Activated gamma-delta T cell treated with Interleukin-2 at 50 U/mL for 16 hours (primary cell): ENCODE results near the gene AGMAT.

Source experiments
- DNase-seq: peaks from one replicate; pipeline ENCODE4 v3.0.0-alpha.2; 2020

The AGMAT gene, protein sequence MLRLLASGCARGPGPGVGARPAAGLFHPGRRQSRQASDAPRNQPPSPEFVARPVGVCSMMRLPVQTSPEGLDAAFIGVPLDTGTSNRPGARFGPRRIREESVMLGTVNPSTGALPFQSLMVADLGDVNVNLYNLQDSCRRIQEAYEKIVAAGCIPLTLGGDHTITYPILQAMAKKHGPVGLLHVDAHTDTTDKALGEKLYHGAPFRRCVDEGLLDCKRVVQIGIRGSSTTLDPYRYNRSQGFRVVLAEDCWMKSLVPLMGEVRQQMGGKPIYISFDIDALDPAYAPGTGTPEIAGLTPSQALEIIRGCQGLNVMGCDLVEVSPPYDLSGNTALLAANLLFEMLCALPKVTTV

DNA sequence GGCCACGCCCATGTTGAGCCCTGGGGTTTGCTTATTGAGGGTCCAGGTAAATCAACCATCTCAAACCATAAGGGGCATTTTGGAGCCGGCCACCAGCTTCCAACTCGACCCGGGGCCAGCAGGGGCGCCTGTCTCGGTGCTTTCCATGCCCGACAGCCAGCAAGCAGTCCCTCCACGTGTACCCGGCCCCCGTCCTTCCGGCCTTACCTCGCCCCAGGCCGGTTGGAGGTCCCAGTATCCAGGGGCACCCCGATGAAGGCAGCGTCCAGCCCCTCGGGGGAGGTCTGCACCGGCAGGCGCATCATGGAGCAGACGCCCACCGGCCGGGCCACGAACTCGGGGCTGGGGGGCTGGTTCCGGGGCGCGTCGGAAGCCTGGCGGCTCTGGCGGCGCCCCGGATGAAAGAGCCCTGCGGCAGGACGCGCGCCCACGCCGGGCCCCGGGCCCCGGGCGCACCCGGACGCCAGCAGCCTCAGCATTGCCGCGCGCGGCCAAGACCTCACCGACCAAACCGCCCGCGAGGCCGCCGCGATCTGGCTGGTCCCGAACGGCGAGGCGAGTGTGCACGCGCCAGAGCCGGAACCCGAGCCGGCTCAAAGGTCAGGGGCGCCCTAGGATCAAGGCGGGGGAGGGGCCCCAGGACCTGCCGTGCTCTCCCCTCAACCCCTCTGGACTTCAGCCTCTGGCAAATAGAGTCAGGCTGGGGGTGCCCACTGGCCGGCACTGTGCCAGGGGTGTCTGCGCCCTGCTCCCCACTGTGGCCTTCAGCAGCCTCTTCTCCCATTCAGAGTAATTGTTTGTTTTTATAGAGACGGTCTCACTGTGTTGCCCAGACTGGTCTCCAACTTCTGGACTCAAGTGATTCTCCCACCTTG lies at the start of gene AGMAT:
TSS of gene AGMAT (minus strand) at position 563 of the 875 bp plus-strand sequence. CDS start at position 479, 84 bp downstream.
- peak; percentile 58 for DNase-seq

DNA sequence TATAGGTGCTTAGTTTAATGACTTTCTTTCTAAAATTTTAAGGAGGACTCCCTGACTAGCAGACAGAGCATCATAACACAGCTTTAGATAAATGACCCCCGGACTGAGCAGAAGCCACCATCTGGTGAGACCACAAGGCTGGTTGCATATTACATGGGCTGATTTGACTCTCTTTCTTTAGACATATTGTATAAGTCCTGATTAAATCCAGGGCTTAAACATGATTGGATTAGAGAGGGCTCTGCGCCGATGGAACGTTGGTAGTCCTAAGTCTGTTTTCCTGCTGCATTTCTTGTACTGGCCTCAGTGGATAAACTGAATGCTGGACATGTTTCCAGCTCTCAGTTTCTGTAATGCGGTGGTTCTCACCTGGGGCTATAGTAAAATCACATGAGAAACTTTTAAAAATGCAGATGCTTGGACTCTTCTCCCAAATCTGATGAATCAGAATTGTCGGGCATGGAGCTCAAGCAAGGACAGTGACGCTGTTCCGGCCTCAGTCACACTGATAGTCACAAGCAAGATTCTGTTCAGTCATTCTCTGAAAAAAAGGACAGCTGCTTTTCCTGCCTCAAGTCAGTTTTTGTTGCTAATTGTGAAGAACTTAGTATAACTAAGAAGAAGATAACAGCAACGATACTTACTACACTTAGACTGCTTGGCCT lies 49.0 kb upstream of the AGMAT start:
- DNase-seq = no peak

DNA sequence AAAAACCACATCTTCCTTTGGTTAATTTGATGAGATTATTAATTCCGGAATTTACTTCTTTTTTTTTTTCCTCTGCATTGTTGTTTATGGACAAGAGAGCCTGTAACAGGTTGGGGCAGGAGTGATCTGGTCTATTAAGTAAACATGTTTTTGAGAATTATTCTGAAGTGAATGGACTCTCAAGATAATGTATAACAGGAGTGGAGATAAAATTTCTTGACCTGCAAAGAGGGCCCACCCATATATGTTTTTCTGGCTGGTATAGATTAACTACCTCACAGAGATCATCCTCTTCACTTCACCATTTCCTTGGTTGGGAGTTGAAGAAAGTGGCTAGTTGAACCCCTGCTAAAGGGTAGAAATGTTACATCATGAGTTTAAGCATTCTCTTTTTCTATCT lies 43.2 kb upstream of the AGMAT start:
- DNase-seq = no peak

DNA sequence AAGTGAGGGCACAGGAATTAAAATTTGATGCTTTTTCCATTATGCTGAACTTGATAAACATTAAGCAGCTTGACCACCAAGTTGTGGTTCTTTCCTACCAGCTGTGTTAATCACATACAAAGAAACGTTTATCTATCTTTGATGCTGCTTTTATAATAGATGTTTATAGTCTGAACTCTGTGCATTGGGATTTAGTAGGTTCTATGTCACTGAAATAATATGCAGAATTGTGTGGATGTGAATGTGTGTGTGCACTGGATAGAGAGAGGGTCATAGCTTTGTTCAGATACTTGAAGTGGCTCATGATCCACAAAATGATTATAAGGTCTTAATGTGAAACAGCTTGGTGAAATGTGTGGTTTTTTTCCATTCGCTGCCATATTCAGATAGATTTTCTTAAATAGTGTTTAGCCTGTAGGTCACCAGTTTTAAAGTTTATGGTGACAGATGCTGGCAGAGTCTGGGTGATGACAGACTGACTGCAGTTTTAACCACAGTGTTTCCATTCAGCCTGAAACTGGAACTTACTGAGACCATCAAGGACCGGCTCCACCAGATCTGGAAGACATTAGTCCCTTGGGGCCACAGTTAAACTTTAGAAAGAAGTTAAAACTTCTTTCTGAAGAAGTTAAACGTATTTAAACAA lies 42.6 kb upstream of the AGMAT start:
- no peak for DNase-seq

DNA sequence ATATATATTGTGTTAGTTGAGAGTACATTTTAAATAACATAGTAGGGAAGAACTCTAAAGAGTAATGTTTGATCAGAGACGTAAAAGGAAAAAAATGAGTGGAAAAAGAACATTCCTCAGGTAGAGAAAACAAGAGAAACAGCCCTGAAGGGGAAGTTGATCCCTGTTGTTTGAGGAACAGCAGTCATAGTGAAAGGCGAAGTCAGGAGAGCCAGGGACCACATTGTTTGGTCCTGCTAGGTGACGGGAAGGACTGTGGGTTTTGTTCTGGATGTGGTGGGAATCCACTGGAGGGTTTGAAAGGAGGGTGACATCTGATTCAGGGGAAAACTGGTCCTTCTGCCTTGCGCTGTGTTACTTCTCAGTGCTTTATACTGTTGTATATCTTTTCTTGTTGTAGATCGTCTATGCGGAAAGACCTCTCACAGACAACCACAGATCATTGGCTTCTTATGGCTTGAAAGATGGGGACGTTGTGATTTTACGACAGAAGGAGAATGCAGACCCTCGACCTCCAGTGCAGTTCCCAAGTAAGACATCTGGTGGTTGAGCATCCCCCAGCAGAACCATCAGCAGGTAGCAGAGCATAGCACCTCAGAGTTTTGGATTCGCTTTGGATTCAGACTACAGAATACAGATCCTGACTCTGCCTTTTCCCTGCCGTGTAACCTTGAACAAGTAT lies 41.6 kb upstream of the AGMAT start:
- DNase-seq = no peak

DNA sequence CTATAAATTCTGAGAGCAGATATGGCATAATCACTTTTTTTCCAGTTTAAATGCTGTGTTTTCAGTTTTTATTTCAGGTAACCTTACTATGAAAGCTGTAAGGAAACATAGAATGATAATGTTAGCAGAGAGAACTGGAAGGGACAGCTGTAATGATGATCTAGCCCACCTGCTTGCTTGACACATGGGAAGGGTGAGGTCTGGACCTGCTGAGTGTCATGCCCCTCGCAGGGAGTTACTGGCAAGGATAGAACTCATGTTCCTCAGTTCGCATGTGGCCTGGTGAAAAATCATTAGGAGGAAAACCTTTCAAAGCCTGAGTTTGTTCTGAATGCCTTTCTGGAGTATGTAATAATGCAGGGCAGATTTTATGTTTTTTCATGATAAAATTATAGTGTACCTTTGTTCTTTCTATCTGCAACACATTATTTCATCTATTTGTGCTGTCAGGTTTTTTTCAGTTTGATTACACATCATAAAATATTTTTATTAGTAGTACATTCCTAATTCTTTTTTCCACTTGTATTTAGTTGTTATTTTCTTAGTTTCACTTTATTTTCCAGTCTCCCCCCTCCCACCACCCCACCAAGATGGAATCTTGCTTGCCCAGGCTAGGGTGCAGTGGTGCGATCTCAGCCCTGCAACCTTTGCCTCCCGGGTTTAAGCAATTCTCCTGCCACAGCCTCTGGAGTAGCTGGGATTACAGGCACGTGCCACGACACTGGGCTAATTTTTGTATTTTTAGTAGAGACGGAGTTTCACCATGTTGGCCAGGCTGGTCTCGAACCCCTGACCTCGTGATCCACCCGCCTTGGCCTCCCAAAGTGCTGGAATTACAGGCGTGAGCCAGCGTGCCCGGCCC lies 40.4 kb upstream of the AGMAT start:
- DNase-seq = no peak

DNA sequence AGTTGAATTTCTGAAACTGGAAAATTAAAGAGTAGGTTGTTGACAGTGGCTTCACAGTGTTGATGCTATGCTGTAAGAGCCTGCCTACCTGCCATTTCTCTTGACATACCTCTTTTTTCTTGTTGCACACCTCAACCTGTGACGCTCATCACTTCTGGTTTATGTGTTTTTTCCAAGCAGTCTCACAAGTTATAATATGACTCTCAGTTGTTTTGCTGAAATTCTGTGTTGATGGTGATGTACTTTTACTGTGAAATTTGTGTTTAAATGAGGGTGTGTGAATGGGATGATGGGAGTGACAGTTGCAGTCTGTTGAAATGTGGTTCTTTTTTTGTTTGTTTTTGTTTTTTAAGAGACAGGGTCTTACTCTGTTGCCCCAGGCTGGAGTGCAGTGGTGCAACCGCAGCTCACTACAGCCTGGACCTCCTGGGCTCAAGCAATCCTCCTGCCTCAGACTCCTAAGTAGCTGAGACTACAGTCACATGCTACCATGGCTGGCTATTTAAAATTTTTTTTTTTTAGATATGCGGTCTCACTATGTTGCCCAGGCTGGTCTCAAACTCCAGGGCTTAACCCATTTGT lies 39.4 kb upstream of the AGMAT start:
- no peak for DNase-seq

DNA sequence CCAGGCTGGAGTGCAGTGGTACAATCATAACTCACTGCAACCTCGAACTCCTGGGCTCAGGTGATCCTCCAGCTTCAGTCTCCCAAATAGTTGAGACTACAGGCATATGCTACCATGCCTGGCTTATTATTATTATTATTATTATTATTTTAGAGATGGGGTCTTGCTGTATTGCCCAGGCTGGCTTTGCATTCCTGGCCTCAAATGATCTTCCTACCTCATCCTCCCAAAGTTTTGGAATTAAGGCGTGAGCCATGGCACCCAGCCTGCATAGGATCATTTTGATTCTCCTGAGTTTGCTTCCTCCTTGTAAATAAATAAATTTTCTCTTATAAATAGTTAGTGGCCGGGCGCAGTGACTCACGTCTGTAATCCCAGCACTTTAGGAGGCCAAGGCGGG lies 38.6 kb upstream of the AGMAT start:
- DNase-seq = no peak

DNA sequence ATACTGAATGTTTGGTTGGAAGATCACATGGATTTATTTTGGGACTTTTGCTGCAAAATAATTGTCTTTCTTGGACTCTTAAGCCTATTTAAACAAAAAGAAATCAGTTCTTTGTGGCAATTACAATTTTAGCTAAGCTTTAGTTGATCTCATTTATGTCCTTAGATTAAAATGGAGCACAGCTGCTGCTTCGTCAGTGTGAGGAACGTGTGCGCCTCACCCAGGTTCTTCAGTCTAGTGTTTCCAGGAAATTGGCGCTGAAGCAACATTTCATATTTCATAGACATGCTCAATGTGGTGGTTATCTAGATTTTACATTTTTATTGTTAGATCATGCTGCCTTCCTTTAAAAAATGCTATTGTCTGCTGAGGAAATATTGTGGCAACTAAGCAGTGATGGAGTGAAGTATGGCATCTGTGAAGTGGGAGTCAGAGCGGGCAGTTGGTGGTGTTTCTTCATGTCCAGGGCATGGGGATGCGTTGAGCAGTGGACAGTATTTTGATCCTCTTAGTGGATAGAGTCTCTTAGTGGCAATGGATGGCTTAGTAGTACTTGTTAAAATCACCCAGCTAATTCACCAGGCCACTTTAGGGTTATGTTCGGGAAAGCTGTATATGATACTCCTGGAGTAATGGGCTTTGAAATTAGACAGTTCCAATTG lies 38.0 kb upstream of the AGMAT start:
- no peak for DNase-seq

DNA sequence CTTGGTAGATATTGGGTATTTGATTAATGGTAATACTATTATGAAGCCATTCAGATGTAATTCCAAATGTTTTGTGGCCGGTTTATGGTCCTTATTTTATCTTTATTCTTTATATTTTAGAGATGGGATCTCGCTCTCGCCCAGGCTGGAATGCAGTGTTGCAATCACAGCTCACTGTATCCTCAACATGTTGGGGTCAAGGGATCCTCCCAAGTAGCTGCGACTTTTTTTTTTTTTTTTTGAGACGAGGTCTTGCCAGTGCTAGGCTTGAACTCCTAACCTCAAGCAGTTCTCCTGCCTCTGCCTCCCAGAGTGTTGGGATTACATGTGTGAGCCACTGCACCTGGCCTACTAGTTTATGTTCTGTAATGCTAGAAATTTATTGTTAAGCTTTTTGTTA lies 37.1 kb upstream of the AGMAT start:
- DNase-seq = no peak

DNA sequence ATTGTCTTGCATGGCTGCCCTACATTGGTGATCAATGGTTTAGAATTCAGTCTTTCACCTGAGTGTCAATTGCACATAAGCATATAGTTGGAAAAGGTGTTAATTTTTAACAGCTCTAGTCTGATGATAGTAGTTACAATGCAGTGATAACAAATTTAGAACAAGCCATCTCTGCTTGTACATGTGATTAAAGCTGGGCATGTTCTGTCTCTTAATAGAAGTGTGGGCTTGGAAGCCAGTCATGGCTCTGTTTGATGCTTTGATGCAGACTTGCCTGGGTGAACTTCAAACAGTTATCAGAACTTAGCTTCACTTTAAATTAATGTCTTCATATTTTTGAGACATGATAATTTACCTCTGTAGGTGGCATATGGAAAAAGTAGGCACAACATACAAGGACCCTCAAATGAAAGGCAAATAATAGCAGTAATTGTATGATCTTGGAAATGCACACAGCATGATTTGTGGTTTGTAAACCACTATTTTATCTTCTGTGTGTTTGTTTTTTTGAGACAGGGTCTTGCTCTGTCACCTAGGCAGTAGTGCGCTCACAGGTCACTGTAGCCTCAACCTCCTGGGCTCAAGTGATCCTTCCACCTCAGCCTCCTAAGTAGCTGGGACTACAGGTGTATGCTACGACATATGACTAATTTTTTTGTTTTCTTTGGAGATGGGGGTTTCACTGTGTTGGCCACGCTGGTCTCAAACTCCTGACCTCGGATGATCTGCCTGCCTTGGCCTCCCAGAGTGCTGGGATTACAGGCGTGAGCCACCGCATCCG lies 36.2 kb upstream of the AGMAT start:
- DNase-seq = no peak

DNA sequence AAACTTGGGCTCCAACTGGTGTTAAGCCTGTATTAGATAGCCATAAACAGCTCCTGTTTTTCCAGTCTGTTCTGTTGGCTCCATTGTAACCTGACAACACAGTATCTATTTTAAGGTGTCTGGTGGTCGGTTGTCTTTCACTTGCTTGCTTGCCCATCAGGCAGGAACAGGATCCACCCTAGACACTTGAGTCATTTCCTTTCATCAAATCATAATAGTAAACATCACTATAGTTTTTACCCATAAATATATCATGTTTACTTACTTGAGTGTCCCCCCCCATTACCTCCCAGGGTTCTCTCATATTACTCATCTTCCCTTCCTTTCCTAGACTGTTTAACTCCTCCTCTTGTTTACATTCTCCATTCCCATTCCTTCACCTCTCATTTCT lies 35.3 kb upstream of the AGMAT start:
- DNase-seq = peak; percentile 18

DNA sequence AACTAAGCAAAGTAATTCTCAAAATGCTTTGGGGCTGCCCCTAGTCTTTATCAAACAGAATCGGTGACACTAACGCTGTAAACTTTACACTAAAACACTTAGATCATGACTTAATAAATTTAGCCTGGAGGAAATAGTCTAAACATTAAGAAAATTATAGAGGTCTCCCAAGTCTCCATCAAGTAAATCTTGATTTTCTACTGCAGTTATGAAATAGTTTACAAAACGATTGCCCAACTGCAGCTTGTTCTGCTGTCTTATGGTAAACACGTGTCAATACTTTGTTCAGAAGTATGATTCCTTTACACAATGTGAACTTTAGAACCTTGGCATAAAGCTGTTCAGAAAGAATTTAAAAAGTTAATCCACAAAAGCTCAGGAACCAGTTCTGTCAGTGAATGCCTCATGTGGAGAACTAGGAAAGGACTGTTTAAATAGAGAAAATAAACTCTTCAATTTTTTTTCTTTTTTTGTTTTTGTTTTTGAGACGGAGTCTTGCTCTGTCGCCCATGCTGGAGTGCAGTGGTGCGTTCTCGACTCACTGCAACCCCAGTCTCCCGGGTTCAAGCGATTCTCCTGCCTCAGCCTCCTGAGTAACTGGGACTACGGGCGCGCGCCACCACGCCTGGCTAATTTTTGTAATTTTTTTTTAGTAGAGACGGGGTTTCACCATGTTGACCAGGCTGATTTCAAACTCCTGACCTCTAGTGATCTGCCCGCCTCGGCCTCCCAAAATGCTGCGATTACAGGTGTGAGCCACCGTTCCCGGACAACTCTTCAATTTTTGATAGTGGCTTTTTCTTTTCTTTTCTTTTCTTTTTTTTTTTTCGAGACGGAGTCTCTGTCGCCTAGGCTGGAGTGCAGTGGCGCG lies 34.0 kb upstream of the AGMAT start:
- no peak for DNase-seq

DNA sequence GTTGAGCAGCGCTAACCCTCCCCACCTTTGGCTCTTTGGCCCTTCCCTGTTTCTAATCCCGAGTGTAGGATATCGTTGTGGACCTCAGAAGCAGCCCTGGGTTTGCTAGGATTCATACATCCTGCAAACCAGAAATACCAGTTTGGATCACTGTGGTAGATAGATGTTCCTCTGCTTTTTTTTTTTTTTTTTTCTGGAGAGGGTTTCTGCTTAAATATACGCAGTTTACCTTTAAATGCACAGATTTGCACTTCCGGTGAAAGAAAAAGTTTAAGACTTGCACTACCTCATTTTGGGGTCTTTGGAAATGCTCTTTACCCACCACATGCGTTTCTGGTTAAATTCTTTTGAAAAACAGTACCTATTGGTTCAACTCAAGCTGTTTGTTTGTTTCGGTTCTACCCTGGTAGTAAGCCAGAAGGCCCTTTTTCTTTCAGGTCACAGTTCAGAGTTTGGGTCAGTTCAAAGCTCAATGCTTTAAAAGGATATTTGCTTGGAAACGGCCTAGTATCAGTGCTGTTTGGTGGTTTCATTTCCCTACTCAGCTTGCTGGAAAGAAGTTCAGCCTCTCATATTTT lies 33.3 kb upstream of the AGMAT start:
- DNase-seq = no peak

DNA sequence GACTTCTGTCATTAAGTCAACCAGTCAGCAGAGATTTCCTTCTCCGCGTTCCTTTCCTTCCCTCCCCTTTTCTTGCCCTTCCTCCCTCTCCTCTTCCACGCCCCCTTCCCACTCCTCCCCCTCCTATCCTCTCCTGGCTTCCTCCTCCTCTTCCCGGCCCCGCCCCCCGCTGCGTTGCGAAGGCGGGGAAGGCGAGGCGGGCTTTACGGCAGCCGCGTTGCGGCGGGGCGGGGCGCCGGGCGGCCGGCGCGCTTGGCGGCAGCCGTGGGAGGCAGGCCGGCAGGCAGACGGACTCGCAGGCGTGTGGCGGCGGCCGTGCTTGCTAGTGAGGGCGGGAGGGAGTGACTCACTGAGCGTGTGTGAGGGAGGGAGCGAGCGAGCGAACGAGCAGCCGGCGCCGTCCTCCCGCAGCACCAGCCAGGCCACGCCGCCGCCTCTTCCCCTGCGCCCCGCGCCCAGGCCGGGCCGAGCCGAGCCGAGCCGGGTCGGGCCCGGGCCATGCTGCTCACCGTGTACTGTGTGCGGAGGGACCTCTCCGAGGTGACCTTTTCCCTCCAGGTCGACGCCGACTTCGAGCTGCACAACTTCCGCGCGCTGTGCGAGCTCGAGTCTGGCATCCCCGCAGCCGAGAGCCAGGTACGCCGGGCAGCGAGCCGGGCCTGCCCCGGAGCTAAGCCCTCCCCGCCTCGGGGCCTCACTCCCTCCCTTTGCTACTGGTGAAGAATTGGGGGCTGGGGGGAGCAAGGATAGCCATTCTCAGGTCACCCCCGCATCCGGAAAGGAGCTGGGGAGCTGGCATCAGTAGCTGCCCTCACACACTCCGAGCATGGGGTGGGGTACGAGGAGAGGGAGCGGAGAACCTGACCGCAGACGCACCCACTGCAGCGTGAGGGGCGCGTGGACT lies 32.6 kb upstream of the AGMAT start, which contains the start of gene DDI2:
TSS of gene DDI2 (plus strand) at position 286 of the 904 bp plus-strand sequence. CDS start at position 499, 213 bp downstream.
- DNase-seq = peak; percentile 92

DNA sequence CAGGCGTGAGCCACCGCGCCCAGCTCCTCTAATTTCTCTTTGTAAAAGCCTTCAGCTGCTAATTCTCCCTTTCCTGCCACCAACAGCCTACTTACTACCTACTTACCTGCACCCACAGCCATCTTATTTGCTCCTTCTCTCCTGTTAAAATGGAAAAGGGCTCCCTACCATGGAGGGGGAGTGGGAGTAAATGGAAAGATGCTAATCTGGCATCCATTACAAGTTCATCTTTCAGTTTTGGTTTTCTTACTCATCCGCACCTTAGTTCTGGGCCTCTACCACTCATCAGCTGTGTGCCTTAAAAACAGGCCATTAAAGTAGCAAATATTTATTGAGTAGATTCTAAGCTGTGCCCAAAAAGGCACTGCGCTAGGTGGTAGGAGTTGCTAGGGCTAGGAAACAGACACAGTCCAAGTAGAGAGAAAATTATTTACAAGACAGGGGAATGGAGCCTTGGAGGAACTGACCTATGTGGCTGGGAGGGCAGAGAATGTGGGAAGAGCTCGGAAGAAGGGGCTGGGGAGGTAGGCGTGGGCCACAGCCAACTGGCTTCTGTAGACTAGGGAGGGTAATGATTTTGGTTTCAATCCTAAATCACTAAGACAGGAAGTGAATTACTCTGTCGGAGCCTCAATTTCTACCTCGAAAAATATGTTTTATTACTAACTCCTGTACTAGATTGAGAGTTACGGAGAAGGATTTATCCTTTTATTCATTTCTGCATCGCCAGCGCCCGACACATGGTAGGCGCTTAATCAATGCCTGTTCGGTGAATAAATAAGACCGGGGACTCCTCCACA lies 31.7 kb upstream of the AGMAT start:
- no peak for DNase-seq
